Measurements from ENCODE around the gene RAB11FIP3. TPM values are rescaled to one million over a fixed set of nuclear protein-coding genes. Genes with fewer than 3 reads are reported as not detected.

Gene RAB11FIP3
- total and polyA plus RNA-seq, 9 of the 15 experiments (the other 6 are each of a cell fraction or from before 2014, with no cell fraction given) = 0.46 to 13.1 (median 4.3) TPM

- TF ChIP-seq, protein P1, sequence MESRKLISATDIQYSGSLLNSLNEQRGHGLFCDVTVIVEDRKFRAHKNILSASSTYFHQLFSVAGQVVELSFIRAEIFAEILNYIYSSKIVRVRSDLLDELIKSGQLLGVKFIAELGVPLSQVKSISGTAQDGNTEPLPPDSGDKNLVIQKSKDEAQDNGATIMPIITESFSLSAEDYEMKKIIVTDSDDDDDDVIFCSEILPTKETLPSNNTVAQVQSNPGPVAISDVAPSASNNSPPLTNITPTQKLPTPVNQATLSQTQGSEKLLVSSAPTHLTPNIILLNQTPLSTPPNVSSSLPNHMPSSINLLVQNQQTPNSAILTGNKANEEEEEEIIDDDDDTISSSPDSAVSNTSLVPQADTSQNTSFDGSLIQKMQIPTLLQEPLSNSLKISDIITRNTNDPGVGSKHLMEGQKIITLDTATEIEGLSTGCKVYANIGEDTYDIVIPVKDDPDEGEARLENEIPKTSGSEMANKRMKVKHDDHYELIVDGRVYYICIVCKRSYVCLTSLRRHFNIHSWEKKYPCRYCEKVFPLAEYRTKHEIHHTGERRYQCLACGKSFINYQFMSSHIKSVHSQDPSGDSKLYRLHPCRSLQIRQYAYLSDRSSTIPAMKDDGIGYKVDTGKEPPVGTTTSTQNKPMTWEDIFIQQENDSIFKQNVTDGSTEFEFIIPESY (CRISPR knock-in tag; IDR thresholded peaks at IDR 0.05) = peak; percentile 52; the same call in 1 of the 2 replicates
Observed at GRCh38 chr16:404971-405486, 20.4 kb upstream of the RAB11FIP3 start (continued).

DNA sequence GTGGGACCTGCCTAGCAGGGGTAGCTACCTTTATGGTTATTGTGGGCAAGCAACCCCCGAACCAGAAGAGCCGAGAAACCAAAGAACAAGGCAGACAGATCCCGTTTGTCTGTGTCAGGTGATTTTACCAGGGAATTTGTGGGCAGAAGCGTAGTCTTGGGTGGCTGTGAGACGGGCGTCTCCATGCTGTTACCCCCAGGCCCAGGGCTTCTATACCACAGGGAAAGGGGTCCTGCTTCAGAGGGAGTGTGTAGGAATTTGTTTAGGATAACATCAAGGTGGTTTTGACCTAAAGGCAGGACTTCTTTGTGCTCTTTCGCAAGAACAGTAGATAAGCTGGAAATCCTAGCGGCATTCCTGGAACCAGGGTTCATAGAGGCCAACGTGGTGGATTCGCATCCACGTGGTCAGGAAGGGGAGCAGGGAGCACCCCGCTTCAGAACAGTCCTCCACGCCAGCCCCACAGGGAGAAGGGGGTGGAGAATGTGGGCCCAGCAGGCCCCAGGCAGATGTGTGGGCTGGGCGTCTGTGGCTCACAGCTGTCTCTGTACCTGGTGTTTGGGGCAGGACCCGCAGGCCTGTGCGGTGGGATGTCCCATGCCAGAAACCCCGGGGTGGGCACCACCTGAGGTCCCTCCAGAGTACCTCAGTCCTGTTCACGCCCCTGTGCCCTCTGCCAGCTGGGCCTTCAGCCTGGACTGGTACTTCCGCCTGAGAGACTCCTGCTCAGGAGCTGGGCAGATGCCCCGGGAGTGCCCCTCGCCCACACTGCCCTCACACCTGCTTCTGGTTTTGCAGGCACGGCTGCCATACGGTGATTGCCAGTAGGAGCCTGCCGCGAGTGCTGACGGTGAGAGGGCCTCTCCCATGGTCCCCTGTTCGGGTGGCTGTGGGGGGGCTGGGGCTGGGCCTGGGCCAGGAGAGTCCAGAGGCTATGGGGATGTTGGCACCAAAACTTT lies 19.6 kb upstream of the RAB11FIP3 start:
- DNase-seq (ENCODE audit: extremely low read depth in 1 of 4, low spot score in 3 of 4) (peak in 3 of 4 experiments; percentile 48 to 73 (median 49)), FAIRE-seq (peak; percentile 79), ATAC-seq (no peak)
- H3K27ac ChIP-seq (ENCODE audit: extremely low read depth, low read depth, low read length) = peak overlapping the region; percentile 52
- BruUV-seq (replicated peaks) = no TSS peak
- H3K79me2 ChIP-seq (ENCODE audit: control insufficient read depth, insufficient read depth, low read length) = peaks cover 11% of the 10 kb centered on the region; the same call in 2 of the 3 replicates
- 29% methylated on average over 24 of the region's 27 CpGs for WGBS (ENCODE audit: insufficient coverage, low coverage, missing lambda C conversion rate)
- H4K20me1 ChIP-seq (replicated peaks; ENCODE audit: control insufficient read depth, insufficient read depth, low read length) = no peaks in the 10 kb centered on the region
- ChIA-PET CTCF (ENCODE audit: low intra/inter-chr PET ratio) (no interaction called here), POLR2A (interaction anchor here (0.5 to 1.0 kb wide), 5 partner anchors 11 to 343 kb away, joined by 3 to 5 read pairs (median 3); no protein-coding TSS in a partner anchor)
- intact Hi-C loops (cut with micrococcal nuclease) = no loop called here
- no peaks in the 10 kb centered on the region for H3K27me3 ChIP-seq (ENCODE audit: control insufficient read depth in 2 of 2, insufficient read depth in 2 of 2, low read length in 2 of 2)
- H3K4me3 ChIP-seq = no peak overlapping the region
- no peaks in the 10 kb centered on the region for H3K9me3 ChIP-seq (replicated peaks; ENCODE audit: control insufficient read depth, insufficient read depth, low read depth, low read length)
- H3K36me3 ChIP-seq (ENCODE audit: control insufficient read depth, insufficient read depth, low read length) = peaks cover 3% of the 10 kb centered on the region; the same call in 1 of the 3 replicates
- peak overlapping the region; percentile 51 to 89 for H3K9ac ChIP-seq (ENCODE audit: insufficient read depth in 1 of 2, low read depth in 2 of 2, low read length in 2 of 2)
- in situ Hi-C loops (cut with MboI) = no loop called here
- peak overlapping the region; percentile 84 for H2AFZ ChIP-seq (ENCODE audit: low read depth, low read length)
- no peaks in the 10 kb centered on the region for H3K9me1 ChIP-seq (ENCODE audit: control insufficient read depth, insufficient read depth, low read length)
- H3K4me2 ChIP-seq (ENCODE audit: insufficient read depth, low read length) = peak overlapping the region; percentile 49
- H3K4me1 ChIP-seq (replicated peaks in 1 of 2; ENCODE audit: control insufficient read depth in 2 of 2, insufficient read depth in 2 of 2, low read length in 2 of 2) = peaks cover 15 to 47% of the 10 kb centered on the region in 2 experiments
- TF ChIP-seq RBBP5 (IDR thresholded peaks at IDR 0.05; ENCODE audit: borderline replicate concordance, insufficient read depth, low read length, poor library complexity, severe bottlenecking) (peak; percentile 72), ZNF592 (IDR thresholded peaks at IDR 0.05) (peak; percentile 34; the same call in 1 of the 2 replicates), EP300 (IDR thresholded peaks at IDR 0.05; ENCODE audit: low read length) (peak; percentile 75), RBFOX2 (IDR thresholded peaks at IDR 0.05; ENCODE audit: low read depth, low read length) (peak; percentile 49), ID3 (CRISPR knock-in tag; IDR thresholded peaks at IDR 0.05) (no peak), ID3 (tag; IDR thresholded peaks at IDR 0.05) (no peak), TEAD2 (tag; IDR thresholded peaks at IDR 0.05) (no peak), DPF2 (IDR thresholded peaks at IDR 0.05) (peak; percentile 66; the same call in 1 of the 2 replicates), ESRRA (IDR thresholded peaks at IDR 0.05; ENCODE audit: borderline replicate concordance, low read depth) (peak; percentile 43; the same call in 1 of the 2 replicates), MAZ (CRISPR knock-in tag; conservative IDR thresholded peaks at IDR 0.05 in 1 of 2, IDR thresholded peaks at IDR 0.05 in 1 of 2) (peak in 1 of 2 experiments; percentile 52; a peak in 1 of 4 replicates)

Measured in K562 (cell line).